Fibroblast of skin of back (primary cell): ENCODE results near the gene TUBA3C. TPM values are rescaled to one million over a fixed set of nuclear protein-coding genes. Genes with fewer than 3 reads are reported as not detected.
"Not testable (repeated sequence)": the region's sequence is repeated elsewhere in the genome, so short reads cannot be mapped to it uniquely, and the experiment has no call there.

Experiments
- DNase-seq: peaks from one replicate; pipeline ENCODE4 v3.0.0-alpha.2; 2013
- polyA plus RNA-seq, 2 experiments: library from polyadenylated mRNA; unstranded; fragments of 120-200 nt; gene quantifications; one replicate each; pipeline ENCODE4 v1.2.1, GENCODE V29; 2013; ENCODE audit not compliant: insufficient read length in 2 of 2

Gene TUBA3C
- polyA plus RNA-seq (2013, experiment 1 of 2; ENCODE audit: insufficient read length), result not detected
- not detected for polyA plus RNA-seq (2013, experiment 2 of 2; ENCODE audit: insufficient read length)

- DNase-seq, result no peak
Measured at GRCh38 chr13:19181621-19182485, at the start of gene TUBA3C. Gene TUBA3C (minus strand): TSS chr13:19181824. CDS start chr13:19181747, 77 bp downstream.

GRCh38 chr13:19207413-19207812 is 25.8 kb upstream of the TUBA3C start:
- DNase-seq, result not testable (repeated sequence)

- not testable (repeated sequence) for DNase-seq
Measured at GRCh38 chr13:19192622-19193021, 11.0 kb upstream of the TUBA3C start.

GRCh38 chr13:19189911-19190310 is 8.3 kb upstream of the TUBA3C start:
- DNase-seq, result not testable (repeated sequence)

GRCh38 chr13:19189368-19189767 is 7.7 kb upstream of the TUBA3C start:
- not testable (repeated sequence) for DNase-seq

- no peak for DNase-seq
Measured at GRCh38 chr13:19185865-19186645, 4.4 kb upstream of the TUBA3C start.

GRCh38 chr13:19185086-19185864 is 3.7 kb upstream of the TUBA3C start:
- no peak for DNase-seq

- no peak for DNase-seq
Measured at GRCh38 chr13:19184176-19184575, 2.6 kb upstream of the TUBA3C start.

- DNase-seq, result no peak
Measured at GRCh38 chr13:19183676-19184075, 2.1 kb upstream of the TUBA3C start.

GRCh38 chr13:19182536-19182935 is 912 bp upstream of the TUBA3C start:
- DNase-seq, result no peak

GRCh38 chr13:19181021-19181620 is 503 bp downstream of the TUBA3C start:
- no peak for DNase-seq

GRCh38 chr13:19179916-19180315 is 1.7 kb downstream of the TUBA3C start:
- no peak for DNase-seq

- DNase-seq, result no peak
Measured at GRCh38 chr13:19178901-19179593, 2.6 kb downstream of the TUBA3C start.

- not testable (repeated sequence) for DNase-seq
Measured at GRCh38 chr13:19176981-19177776, 4.4 kb downstream of the TUBA3C start.

- DNase-seq, result no peak
Measured at GRCh38 chr13:19173752-19174151, 7.9 kb downstream of the TUBA3C start.

GRCh38 chr13:19172647-19173030 is 9.0 kb downstream of the TUBA3C start:
- no peak for DNase-seq

- DNase-seq, result no peak
Measured at GRCh38 chr13:19172007-19172646, 9.5 kb downstream of the TUBA3C start.

- DNase-seq, result no peak
Measured at GRCh38 chr13:19171563-19171962, 10.1 kb downstream of the TUBA3C start.

- DNase-seq, result no peak
Measured at GRCh38 chr13:19169991-19170390, 11.6 kb downstream of the TUBA3C start.

- no peak for DNase-seq
Measured at GRCh38 chr13:19169496-19169895, 12.1 kb downstream of the TUBA3C start.
